H1 (cell line): ENCODE results near the gene STAC.

Experiments used
- CBX5 ChIP-seq: fragments of 300-800, 300-1000 bp; sonication (generic); IDR thresholded peaks from 2 replicates; pipeline ENCODE4 v1.7.1; 2016; ENCODE audit warnings: antibody characterized with exemption, low read length, low read depth
- CEBPB ChIP-seq: IDR thresholded peaks from 2 replicates; pipeline ENCODE4 v1.6.1; 2012; ENCODE audit warnings: low read depth, low read length
- GTF2F1 ChIP-seq: IDR thresholded peaks from 2 replicates; pipeline ENCODE4 v1.6.1; 2012; ENCODE audit warnings: low read depth, low read length, improper control_type of control experiment, borderline replicate concordance
- KDM5A ChIP-seq: fragments of 200-600 bp; IDR thresholded peaks from 2 replicates; pipeline ENCODE4 v1.7.1; 2012; ENCODE audit warnings: mild to moderate bottlenecking, low read length, inconsistent platforms, mixed read lengths

- no peak for TF ChIP-seq KDM5A
- no peak for TF ChIP-seq GTF2F1
- TF ChIP-seq CBX5 = no peak
- no peak for TF ChIP-seq CEBPB
Observed at GRCh38 chr3:36428445-36428844, 48.1 kb downstream of the STAC start.
